GM12872 (cell line): Measurements from ENCODE around the gene MST1.

ENCODE experiments used
- CTCF ChIP-seq: IDR thresholded peaks from 3 replicates; pipeline ENCODE4 v1.5.1; 2011; ENCODE audit warnings: low read depth, mild to moderate bottlenecking, low read length, moderate library complexity; ENCODE audit not compliant: insufficient read depth

Gene MST1

GRCh38 chr3:49648354-49649019 is 40.8 kb downstream of the MST1 start:
- TF ChIP-seq CTCF, result no peak

DNA sequence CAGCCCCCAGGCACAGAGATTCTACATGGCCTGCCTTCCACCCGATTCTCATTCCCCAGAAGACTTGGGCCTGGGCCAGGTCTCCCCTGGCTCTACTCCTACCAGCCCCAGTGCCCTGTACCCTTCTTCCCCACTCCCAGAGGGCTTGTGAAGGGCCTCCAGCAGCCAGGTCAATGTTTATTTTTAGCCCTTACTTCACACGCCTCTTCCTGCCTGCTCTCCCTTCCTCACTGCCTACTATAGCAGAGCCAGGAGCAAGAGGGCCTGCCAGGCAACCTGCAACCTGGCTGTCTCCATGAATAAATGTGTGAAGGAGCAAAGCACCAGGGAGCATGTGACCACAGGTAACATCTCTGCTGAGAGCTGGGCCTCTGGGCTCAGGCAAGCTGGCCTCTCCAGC is 41.5 kb downstream of the MST1 start:
- TF ChIP-seq CTCF, result no peak

- TF ChIP-seq CTCF, result no peak
Observed at GRCh38 chr3:49646236-49646635, 43.0 kb downstream of the MST1 start.

- no peak for TF ChIP-seq CTCF
Observed at GRCh38 chr3:49644684-49645083, 44.6 kb downstream of the MST1 start.

DNA sequence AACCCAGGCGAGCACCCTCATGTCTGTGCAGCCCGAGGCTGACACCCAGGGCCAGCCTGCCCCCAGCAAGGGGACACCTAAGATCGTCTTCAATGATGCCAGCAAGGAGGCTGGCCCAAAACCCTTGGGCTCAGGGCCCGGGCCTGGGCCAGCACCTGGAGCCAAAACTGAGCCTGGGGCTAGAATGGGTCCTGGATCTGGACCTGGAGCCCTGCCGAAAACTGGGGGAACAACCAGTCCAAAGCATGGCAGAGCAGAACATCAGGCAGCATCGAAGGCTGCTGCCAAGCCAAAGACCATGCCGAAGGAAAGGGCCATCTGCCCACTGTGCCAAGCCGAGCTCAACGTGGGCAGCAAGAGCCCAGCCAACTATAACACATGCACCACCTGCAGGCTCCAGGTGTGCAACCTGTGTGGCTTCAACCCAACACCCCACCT is 46.5 kb downstream of the MST1 start:
- TF ChIP-seq CTCF, result no peak

DNA sequence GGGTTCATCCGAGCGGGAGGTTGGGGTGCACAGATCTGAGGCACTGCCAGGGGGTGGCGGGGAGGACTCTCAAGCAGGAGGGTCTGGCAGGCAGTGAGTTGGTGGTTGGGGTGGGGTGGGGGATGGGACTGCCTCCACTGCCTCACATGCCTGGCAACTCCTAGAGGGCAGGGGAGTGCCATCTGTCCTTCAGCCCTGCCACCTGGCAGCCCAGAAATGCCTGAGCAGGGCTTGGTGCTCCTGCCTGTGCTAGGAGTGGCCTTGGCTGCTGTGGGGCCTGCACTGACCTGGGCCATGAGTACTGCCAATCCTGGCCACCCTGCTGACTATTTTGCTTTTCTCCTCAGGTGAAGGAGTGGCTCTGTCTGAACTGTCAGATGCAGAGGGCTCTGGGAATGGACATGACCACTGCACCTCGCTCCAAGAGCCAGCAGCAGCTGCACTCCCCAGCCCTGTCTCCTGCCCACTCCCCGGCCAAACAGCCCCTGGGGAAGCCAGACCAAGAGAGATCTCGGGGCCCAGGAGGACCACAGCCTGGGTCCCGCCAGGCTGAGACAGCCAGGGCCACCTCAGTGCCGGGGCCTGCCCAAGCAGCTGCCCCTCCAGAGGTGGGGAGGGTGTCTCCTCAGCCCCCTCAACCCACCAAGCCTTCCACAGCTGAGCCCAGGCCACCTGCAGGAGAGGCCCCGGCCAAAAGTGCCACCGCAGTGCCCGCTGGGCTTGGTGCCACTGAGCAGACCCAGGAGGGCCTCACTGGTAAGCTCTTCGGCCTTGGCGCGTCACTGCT is 47.2 kb downstream of the MST1 start:
- no peak for TF ChIP-seq CTCF

DNA sequence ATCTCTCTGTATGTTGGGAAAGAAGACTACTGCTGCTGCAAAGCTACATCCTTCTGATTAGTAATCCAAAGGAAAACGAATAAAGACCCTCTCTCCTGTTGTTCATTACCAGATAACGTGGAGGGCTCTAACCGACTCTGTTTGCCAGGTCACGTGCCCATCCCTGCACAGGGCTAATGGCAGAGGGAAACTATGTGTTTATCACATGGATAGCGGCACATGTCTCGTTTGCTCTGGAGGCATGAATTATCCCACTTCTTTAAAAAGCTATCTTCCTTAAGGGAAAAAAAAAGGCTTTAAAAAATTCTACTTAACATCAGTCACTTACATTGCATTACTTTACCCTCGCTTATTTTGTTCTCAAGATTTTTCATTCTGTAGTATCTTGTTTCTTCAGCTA is 48.0 kb downstream of the MST1 start:
- no peak for TF ChIP-seq CTCF
